Transverse colon (tissue), 4 donors: ENCODE results near the gene CNOT10. TPM values are rescaled to one million over a fixed set of nuclear protein-coding genes. Genes with fewer than 3 reads are reported as not detected.
A peak's percentile ranks its signal among the peaks of the same experiment; 100 is the strongest.

Source experiments
- DNase-seq: peaks from one replicate; pipeline ENCODE4 v3.0.0-alpha.2; 2019
- H3K27ac ChIP-seq, 4 donors: fragments of 200-600 bp; sonication (generic); 2 replicates each; pipeline ENCODE4 v1.5.1; 2016 to 2018; ENCODE audit warnings: inconsistent platforms in 4 of 4
- H3K27me3 ChIP-seq: fragments of 200-600 bp; sonication (generic); 2 replicates; pipeline ENCODE4 v1.5.1; 2017; ENCODE audit warnings: inconsistent platforms
- H3K36me3 ChIP-seq, 4 donors: fragments of 200-600 bp; sonication (generic); 2 replicates each; pipeline ENCODE4 v1.5.1; 2017 to 2019; ENCODE audit warnings: inconsistent platforms in 4 of 4
- H3K4me1 ChIP-seq, 4 donors: fragments of 200-600 bp; sonication (generic); 2 replicates each; pipeline ENCODE4 v1.5.1; 2017 to 2020; ENCODE audit warnings: inconsistent platforms in 4 of 4
- H3K4me3 ChIP-seq, 4 donors: fragments of 200-600 bp; sonication (generic); 1 replicate in 1 of 4; 2 replicates in 3 of 4; pipeline versions ENCODE4 v1.5.1 to v1.6.1; 2017 to 2019; ENCODE audit warnings: inconsistent platforms in 4 of 4
- H3K9me3 ChIP-seq, 2 donors: fragments of 200-600 bp; sonication (generic); 2 replicates each; pipeline ENCODE4 v1.5.1; 2017 to 2019; ENCODE audit warnings: inconsistent platforms in 2 of 2
- EP300 ChIP-seq: sonication (generic); formaldehyde crosslinking; IDR thresholded peaks from one replicate; pipeline ENCODE4 v1.6.1; 2017; ENCODE audit warnings: antibody characterized with exemption, low read depth
- POLR2A ChIP-seq: fragments of 450-650 bp; IDR thresholded peaks from one replicate; pipeline ENCODE4 v1.6.1; 2016; ENCODE audit warnings: antibody characterized with exemption, mild to moderate bottlenecking, moderate library complexity
- POLR2AphosphoS5 ChIP-seq, 3 donors: sonication (generic); formaldehyde crosslinking; IDR thresholded peaks; one replicate each; pipeline ENCODE4 v1.6.1; 2016; ENCODE audit warnings: antibody characterized with exemption in 3 of 3
- WGBS, 2 donors: methylation state at CpG; one replicate each; pipeline ENCODE4 v1.1.5; 2018; ENCODE audit warnings: low coverage in 1 of 2; 5-methylcytosine and 5-hydroxymethylcytosine counted together
- in situ Hi-C, 4 donors: fragments of 200-750 bp; cut with MboI; loops; one replicate each; pipeline versions ENCODE4 v1.15.0 to v1.15.1; 2017; ENCODE audit warnings: low sequenced_read_pairs in 3 of 4, low pct_ligation_motif_present in 1 of 4, low pct_unique_long_range_greater_than_20kb in 1 of 4
- intact Hi-C: fragments of 100-400 bp; cut with DNase I; formaldehyde crosslinking; loops from one replicate; pipeline ENCODE4 v1.15.1; 2023; ENCODE audit warnings: low total_unique reads
- total RNA-seq, 4 donors: library from RNA; depleted of rRNA; stranded (reverse); fragments of >200 nt; gene quantifications; one replicate each; pipeline ENCODE4 v1.1.0, GENCODE V29; 2016
- TF ChIP-seq, protein P1 (sequence below), 5 experiments: fragments of 200-600 bp in 3 of 5; fragments of 450-650 bp in 2 of 5; sonication (generic) in 3 of 5; IDR thresholded peaks; 1 replicate in 2 of 5; 2 replicates in 3 of 5; pipeline ENCODE4 v1.5.1; 2016 to 2017; ENCODE audit warnings: antibody characterized with exemption in 5 of 5, inconsistent platforms in 3 of 5, mild to moderate bottlenecking in 2 of 5, moderate library complexity in 1 of 5

CNOT10 gene
- total RNA-seq, 4 donors from 2014 or later = 13.8 to 34.6 (median 25.2) TPM

DNA sequence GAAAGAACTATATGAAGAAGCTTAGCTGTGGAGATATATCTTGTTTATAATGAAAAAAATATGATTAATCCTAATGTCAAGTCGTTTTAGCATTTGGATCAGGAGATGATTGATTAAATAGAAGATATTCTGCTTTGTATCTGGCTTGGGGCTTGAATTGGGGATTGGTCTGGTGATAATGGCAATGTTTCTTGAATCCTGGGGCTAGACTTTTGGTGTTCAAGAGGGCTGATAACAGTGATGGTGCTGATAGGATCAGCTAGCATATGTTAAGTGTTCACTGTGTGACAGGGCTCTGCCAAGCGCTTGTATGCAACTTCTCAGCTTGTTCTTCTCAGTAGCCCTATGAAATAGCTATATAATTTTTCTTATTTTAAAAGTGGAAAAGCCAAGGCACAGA, 20.2 kb downstream of the CNOT10 start:
- intact Hi-C loops = no loop called here
- WGBS, 2 donors = 88 to 90% methylated on average over 1 to 2 of the region's 2 CpGs
- H3K36me3 ChIP-seq = peaks cover 0 to 17% (median 5%) of the 10 kb centered on the region in 4 donors

DNA sequence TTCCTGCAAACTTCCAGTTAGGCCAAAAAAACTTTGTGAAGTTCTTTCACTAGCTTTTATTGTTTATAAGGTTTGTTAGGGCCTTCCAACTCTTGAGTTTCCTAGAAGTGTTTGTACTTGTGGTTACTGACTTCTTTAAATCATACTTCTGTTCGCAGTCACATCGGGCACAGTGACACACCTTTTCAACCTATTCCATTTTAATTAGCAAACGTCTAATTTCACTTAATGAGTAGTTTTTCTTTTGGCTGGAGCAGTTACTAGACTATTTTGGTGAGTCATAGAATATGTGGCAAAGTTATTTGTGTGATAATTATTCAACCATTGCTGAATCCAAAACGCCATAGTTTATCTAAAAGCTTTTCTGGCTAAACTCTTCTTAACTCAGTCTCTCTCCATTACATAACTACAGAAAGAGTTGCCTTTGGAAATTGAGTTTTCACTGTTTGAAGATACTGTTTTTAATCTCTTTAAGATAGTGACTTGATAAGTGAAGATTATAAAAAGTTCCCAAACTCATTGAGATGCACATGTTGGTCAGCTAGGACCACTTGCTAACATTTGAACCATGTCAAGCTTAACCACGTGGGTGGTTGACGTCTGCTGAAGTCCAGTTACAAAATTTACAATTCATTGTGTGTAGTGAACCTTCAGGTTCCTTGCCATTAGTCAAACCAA, 21.5 kb downstream of the CNOT10 start:
- TF ChIP-seq EP300 = no peak
- TF ChIP-seq, protein P1, sequence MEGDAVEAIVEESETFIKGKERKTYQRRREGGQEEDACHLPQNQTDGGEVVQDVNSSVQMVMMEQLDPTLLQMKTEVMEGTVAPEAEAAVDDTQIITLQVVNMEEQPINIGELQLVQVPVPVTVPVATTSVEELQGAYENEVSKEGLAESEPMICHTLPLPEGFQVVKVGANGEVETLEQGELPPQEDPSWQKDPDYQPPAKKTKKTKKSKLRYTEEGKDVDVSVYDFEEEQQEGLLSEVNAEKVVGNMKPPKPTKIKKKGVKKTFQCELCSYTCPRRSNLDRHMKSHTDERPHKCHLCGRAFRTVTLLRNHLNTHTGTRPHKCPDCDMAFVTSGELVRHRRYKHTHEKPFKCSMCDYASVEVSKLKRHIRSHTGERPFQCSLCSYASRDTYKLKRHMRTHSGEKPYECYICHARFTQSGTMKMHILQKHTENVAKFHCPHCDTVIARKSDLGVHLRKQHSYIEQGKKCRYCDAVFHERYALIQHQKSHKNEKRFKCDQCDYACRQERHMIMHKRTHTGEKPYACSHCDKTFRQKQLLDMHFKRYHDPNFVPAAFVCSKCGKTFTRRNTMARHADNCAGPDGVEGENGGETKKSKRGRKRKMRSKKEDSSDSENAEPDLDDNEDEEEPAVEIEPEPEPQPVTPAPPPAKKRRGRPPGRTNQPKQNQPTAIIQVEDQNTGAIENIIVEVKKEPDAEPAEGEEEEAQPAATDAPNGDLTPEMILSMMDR (IDR thresholded peaks at IDR 0.05) = no peak
- no peak for TF ChIP-seq POLR2A
- TF ChIP-seq POLR2AphosphoS5 (IDR thresholded peaks at IDR 0.05) = no peak
- H3K27ac ChIP-seq = peak overlapping the region in 2 of 4 donors; percentile 21 to 25
- in situ Hi-C loops (no loop called here), intact Hi-C loops (no loop called here)
- 62 to 68% methylated on average over 6 of the region's 6 CpGs for WGBS, 2 donors
- H3K9me3 ChIP-seq = no peaks in the 10 kb centered on the region
- H3K4me1 ChIP-seq = peaks cover 0 to 25% (median 0%) of the 10 kb centered on the region in 4 donors
- H3K27me3 ChIP-seq = no peaks in the 10 kb centered on the region
- H3K4me3 ChIP-seq = no peak overlapping the region
- peaks cover 0 to 27% (median 7%) of the 10 kb centered on the region in 4 donors for H3K36me3 ChIP-seq
- DNase-seq = no peak

More for the DNA sequence above, 20.2 kb downstream of the CNOT10 start:
- no peak for DNase-seq
- in situ Hi-C loops = no loop called here
- Histone ChIP-seq H3K27me3 (no peaks in the 10 kb centered on the region), H3K9me3 (no peaks in the 10 kb centered on the region), H3K4me1 (peaks cover 0 to 25% (median 0%) of the 10 kb centered on the region in 4 donors), H3K4me3 (no peak overlapping the region), H3K27ac (no peak overlapping the region)
- TF ChIP-seq, protein P1 (IDR thresholded peaks at IDR 0.05) = no peak
- TF ChIP-seq EP300 (no peak), POLR2A (no peak), POLR2AphosphoS5 (IDR thresholded peaks at IDR 0.05) (no peak)

DNA sequence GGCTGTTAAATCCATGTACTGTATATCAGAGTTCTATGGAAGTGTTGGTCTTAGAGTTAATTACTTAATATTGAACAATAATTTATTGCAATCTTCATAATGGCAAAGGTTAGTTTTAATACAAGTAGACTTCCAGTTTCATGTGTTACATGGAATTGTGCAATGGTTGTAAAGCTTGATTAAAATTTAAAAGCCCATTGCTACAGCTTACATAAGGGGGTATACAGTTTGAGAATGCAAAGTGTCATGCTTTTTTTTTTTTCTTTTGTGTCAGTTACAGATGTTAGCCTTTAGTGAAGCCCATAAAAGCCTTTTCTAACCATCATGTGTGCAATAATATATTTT, 22.0 kb downstream of the CNOT10 start:
- TF ChIP-seq POLR2AphosphoS5 (IDR thresholded peaks at IDR 0.05) (no peak), POLR2A (no peak), EP300 (no peak)
- TF ChIP-seq, protein P1 (IDR thresholded peaks at IDR 0.05) = no peak
- Histone ChIP-seq H3K27ac (peak overlapping the region in 1 of 4 donors; percentile 25), H3K4me1 (peaks cover 0 to 25% (median 0%) of the 10 kb centered on the region in 4 donors), H3K4me3 (no peak overlapping the region), H3K9me3 (no peaks in the 10 kb centered on the region), H3K27me3 (no peaks in the 10 kb centered on the region), H3K36me3 (peaks cover 0 to 27% (median 7%) of the 10 kb centered on the region in 4 donors)
- intact Hi-C loops (no loop called here), in situ Hi-C loops (no loop called here)
- no peak for DNase-seq

DNA sequence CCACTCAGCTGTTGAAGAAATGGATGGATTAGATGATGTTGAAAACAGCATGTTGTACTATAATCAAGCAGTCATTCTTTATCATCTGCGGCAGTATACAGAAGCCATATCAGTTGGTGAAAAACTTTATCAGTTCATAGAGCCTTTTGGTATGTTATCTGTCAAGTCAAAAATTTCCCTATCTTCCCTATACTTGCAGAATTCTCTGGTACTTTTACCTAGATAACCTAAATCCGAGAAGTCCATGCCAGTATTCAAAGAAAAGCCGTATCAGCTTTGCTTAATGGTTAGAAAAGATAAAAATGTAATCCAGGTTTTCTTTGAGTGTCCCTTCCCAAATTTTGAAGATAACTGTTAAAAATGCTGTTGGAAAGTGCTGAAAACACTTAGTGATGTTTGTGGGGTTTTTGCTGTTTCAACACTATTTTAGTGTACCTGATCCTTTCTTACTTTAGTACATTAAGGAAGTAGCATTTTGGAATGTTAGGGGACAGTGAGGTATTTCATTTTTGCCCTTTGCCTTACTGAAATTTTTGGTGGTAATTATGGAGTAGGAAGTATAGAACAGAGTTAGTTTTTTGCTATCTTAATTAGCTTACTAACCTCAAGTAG, 23.8 kb downstream of the CNOT10 start:
- Histone ChIP-seq H3K4me1 (peaks cover 0 to 21% (median 0%) of the 10 kb centered on the region in 4 donors), H3K27me3 (no peaks in the 10 kb centered on the region), H3K36me3 (peaks cover 0 to 34% (median 11%) of the 10 kb centered on the region in 4 donors), H3K27ac (no peak overlapping the region), H3K9me3 (no peaks in the 10 kb centered on the region), H3K4me3 (no peak overlapping the region)
- TF ChIP-seq, protein P1 (IDR thresholded peaks at IDR 0.05) = no peak
- TF ChIP-seq POLR2A (no peak), POLR2AphosphoS5 (IDR thresholded peaks at IDR 0.05) (no peak), EP300 (no peak)
- intact Hi-C loops (no loop called here), in situ Hi-C loops (no loop called here)
- 87 to 89% methylated on average over 3 of the region's 3 CpGs for WGBS, 2 donors
- no peak for DNase-seq
